HG02678 (cell line): Measurements from ENCODE around the gene KREMEN1.
A peak's percentile ranks its signal among the peaks of the same experiment; 100 is the strongest.

Source experiments
- ATAC-seq: cut with Tn5 transposase; IDR thresholded peaks from one replicate; pipeline ENCODE4 v1.9.1; 2021; ENCODE audit warnings: mild to moderate bottlenecking, moderate library complexity; ENCODE audit not compliant: unreplicated experiment

KREMEN1 gene

DNA sequence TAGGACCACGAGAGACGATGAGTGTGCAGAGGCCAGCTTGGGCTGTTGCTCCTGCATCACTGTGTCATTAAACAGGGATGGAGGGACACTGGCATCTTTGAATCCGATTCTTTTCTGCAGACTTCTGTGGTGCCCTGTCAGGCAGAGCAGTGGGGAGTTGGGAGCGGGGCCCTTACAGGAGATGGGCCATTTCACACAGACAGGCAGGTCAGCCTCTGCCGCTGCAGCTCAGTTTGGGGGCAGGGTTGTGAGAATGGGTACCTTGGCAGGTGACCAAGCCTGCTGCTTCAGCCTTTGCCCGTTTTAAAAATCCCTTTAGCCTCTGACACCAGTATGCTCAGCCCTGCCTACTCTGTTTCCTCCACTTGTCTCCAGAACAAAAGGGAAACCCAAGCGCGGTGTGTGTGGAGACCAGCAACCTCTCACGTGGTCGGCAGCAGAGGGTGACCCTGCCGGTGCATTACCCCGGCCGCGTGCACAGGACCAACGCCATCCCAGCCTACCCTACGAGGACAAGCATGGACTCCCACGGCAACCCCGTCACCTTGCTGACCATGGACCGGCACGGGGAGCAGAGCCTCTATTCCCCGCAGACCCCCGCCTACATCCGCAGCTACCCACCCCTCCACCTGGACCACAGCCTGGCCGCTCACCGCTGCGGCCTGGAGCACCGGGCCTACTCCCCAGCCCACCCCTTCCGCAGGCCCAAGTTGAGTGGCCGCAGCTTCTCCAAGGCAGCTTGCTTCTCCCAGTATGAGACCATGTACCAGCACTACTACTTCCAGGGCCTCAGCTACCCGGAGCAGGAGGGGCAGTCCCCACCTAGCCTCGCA lies 23.8 kb upstream of the KREMEN1 start:
- ATAC-seq, result no peak

DNA sequence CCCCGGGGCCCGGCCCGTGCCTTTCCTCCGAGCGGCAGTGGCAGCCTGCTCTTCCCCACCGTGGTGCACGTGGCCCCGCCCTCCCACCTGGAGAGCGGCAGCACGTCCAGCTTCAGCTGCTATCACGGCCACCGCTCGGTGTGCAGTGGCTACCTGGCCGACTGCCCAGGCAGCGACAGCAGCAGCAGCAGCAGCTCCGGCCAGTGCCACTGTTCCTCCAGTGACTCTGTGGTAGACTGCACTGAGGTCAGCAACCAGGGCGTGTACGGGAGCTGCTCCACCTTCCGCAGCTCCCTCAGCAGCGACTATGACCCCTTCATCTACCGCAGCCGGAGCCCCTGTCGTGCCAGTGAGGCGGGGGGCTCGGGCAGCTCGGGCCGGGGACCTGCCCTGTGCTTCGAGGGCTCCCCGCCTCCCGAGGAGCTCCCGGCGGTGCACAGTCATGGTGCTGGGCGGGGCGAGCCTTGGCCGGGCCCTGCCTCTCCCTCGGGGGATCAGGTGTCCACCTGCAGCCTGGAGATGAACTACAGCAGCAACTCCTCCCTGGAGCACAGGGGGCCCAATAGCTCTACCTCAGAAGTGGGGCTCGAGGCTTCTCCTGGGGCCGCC lies 23.1 kb upstream of the KREMEN1 start:
- ATAC-seq, result no peak

DNA sequence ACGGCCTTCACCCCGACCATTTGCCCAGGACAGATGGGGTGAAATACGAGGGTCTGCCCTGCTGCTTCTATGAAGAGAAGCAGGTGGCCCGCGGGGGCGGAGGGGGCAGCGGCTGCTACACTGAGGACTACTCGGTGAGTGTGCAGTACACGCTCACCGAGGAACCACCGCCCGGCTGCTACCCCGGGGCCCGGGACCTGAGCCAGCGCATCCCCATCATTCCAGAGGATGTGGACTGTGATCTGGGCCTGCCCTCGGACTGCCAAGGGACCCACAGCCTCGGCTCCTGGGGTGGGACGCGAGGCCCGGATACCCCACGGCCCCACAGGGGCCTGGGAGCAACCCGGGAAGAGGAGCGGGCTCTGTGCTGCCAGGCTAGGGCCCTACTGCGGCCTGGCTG lies 22.4 kb upstream of the KREMEN1 start:
- ATAC-seq, result no peak

DNA sequence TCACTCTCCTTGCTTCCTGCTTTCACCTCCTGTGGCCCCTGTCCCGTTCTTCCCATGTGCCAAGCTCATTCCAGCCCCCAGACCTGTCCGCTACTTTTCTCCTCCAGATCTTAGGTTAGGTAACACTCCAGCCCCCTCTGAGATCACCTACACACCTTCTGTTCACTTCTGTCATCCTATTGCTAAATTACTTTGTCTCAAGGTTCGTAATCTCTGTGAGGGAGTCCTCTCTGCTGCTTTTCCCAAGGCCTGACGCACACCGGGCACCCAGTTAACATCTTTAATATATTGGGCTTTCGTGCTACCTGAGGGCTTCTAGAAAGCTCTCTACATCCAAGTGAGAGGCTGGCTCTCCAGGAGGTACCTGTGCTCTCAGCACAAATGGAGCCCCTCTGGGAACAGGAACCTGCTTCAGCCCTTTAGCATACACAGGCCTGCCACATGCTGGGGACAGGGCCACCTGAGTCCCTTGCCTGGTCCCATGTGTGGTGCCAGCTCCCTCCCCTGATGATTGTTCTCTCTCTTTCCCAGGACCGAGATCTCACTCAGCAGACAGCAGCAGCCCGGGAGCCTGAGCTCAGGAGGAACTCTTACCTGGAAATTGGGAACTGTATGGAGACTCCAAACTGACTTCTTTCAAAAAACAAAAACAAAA lies 19.7 kb upstream of the KREMEN1 start:
- ATAC-seq, result no peak

DNA sequence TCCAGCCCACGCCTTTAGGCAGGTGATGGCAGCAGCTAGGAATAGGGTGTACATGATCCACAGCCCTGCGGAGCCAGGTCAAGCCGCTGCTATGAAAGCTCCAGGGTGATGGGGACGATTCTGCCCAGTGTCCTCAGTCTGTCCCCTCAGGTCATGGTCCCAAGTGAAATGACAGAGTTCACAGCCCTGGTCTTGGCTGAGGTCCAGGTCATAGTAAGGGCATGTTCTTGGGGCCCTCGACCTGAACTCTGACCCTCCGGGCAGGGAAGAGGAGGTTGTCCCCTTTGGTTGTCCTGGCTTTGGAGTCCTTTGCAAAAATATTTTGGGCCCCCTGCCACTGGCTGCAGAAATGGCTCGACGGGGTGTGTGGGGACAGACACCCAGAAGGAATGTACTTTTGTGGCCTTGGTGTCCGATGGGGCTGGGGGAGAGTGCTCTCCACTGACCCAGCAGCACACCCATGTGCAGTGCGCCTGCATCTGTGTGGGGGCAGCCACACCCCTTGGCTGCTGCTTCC lies 18.5 kb upstream of the KREMEN1 start:
- no peak for ATAC-seq

DNA sequence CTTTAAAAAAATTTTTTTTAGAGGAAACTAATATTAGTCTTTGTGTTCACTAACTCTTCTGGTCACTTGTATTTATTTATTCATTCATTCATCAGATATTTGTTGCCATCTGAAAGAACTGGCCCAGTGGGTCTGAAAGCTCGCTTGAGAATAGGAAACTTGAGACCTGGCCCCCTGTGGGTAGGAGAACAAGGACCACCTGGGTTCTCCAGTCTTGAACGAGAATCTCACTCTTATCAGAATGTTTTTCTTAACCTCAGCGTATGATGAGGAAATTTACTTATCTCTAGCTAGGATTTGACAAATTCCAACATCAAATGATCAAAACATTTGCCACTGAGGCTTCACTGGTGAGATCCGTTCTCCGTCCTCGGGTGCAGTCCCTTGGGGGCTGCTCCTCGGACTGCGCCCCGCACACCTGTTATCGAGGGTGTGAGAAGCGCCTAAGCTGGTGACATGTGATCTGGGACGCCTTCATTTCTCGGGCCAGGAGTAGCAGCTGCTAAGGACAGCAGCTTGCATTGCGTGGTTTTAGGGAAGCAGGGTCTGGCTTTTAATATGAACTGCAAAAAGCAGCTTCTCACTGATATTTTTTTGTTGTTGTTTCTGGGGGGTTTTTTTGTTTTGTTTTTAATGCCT lies 17.5 kb upstream of the KREMEN1 start:
- no peak for ATAC-seq

DNA sequence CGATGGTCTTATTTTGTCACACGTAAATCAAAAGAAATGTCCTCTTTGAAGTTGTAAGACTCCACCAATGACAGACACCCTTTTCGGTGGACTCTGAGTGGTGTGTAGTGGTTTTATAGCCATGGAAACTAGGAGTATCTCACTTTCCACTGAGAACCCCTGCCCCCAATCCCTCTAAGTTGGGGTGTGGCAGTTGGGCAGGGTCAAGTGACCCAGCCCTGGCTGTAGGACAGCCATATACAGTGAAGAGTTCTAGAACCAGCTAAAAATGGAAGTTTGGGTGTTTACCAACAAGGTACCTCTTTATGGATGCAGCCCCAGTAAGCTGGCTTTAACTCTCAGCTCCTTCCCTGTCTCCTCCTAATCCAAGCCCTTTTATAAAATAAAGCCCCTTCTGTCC lies 16.4 kb upstream of the KREMEN1 start:
- no peak for ATAC-seq

DNA sequence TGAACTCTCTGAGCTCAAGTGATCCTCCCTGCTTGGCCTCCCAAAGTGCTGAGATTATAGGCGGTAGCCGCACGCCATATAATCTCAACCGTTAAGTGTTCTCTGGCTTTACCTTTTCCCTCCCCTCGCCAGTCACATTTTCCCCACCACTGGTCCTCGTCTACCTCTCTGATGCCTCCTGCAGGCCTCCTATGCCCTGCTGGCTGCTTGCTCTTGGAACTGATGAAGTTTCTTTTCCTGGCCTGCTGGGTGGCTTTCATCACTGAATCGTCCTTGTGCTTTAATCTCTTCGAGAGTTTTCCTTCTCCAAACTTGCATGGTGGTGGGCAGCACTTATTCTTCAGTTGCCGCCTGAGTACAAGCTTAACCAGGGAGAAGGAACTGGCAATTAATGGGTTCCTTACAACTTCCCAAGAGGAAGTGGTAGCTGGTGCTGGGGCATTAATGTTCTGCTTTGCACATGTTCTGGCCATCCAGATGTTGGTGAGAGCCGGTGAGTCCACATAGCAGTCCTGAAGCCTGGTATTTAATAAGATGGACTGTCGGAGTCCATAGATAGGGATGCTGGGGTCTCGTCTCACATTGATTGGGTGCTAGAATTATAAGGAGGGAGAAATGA lies 12.5 kb upstream of the KREMEN1 start:
- no peak for ATAC-seq

DNA sequence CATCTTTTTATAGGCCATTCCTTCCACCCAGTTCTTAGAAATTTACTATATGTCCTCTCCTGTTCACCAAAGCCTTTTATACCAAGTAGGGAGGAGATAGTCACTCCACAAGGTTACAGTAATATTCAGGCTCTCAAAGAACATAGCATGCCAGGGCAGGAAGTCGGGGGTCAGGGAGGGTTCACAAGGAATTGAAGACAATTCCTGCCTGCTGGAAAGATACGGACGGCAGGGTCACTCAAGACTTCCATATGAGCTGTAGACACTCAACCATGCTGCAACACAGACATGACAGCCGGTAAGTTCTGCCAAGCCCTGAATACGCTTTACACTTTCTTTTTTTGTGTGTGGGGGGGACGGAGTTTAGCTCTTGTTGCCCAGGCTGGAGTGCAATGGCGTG lies 11.9 kb upstream of the KREMEN1 start:
- ATAC-seq, result no peak

DNA sequence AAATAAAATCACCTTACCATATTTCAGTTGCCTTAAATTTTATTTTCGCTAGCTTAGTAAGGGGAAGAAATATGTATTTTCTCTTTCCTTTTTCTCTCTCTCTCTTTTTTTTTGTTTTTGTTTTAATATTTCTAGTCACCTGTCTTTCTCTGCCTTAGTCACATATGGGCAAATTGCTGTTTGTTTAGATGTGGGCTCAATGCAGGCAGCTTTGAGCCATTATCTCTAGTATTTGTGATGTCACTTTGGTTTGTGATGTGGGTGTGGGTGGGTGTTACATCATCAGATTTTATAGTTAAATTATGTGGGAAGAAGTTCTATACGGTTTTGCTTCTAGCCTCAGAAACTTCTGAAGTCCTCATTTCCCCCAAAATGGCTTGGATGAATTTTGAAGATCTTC lies 11.1 kb upstream of the KREMEN1 start, which contains the start of gene C22orf31:
Gene C22orf31 (minus strand): TSS at position 59 of the 400 bp plus-strand sequence. CDS start 39 bp downstream, at position 20.
- no peak for ATAC-seq

DNA sequence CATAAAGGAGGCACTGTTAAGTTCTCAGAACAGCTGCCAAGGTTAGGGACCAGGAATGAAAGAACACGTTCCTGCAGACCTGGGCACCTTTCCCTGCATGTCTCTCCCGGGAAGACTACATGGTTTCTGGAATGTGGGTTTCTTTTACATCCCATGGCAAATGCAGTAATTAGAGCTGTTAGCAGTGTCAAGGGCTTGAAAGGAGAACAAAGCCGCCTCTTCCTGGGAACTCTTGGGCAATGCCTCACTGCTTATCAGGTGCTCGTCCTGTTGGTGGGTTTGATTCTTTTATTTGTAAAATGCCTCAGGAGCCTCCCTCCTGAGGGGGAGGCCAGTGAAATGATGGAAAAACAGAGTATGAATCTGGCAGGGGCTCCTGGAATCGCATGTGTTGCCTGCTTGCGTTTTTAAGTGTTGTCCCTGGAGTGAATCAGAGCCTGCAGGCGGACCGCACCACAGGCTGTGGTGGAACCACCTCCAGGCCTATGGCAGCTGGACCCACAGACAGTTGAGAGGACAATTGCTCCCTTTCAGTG lies 10.5 kb upstream of the KREMEN1 start:
- ATAC-seq, result no peak

DNA sequence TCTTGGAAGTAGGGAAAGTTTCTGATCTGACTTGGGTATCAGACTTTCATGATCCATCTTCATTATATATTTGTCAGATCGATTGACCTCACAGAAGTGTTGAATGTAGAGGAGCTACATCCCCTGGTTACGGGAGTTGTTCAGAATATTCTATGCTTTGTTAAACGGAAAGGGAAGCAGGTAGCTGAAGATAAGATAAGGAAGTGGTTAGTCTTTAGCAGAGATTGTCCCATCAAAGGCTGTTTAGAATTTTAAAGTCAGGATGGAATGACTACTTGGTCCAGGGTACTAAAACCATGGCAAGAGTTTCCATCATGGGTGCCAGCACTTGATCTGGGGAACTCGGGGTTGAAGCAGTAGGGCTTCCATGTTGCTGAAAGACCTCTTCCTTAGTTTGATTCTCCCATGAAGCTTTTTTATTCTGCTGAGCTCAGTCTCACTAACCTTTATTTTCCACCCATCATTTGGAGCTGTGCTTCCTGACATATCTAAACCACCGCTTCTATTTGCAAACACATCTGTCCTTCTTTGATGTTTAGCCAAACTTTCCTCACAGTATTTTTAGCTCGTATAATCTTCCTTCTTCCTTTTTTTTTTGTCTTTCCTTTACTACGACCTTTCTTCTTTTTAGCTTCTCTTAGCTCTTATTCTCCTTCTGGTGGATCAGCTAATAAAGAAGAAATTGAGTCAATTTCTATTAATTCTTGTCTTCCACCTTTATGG lies 7.2 kb upstream of the KREMEN1 start:
- no peak for ATAC-seq

DNA sequence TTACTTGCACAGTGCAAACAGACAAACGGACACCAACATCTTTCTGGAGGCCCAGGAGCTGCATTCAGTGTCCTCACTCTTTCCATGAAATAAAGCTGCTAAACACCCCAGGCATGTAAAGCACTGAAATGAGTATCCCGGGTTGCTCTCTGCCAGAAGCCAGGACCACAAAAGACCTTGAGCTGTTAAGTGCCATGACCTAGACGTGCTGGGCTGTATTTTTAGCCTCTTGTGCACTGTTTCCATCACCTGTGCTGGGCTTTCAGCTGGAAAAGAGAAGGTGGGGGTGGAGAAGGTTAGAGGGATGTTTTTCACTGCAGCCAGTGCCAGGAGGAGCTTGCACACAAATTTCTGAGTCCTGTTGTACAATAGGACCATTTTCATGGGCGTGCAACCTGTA lies 3.4 kb upstream of the KREMEN1 start:
- no peak for ATAC-seq

DNA sequence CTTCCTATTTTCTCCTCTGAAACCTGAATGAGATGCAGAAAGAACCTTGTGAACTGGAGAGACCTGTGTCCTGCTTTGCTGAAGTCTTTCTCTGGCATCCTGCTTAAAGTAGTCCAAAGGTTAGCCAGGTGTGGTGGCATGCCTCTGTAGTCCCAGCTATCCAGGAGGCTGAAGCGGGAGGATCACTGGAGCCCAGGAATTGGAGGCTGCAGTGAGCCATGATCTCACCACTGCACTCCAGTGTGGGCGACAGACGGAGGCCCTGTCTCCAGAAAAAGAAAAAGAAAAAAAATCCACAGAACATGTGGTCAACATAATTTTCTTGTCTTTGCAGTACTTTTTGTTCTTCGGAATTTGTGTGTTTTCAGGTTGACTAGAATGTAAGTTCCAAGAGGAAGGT lies 2.3 kb upstream of the KREMEN1 start:
- no peak for ATAC-seq

DNA sequence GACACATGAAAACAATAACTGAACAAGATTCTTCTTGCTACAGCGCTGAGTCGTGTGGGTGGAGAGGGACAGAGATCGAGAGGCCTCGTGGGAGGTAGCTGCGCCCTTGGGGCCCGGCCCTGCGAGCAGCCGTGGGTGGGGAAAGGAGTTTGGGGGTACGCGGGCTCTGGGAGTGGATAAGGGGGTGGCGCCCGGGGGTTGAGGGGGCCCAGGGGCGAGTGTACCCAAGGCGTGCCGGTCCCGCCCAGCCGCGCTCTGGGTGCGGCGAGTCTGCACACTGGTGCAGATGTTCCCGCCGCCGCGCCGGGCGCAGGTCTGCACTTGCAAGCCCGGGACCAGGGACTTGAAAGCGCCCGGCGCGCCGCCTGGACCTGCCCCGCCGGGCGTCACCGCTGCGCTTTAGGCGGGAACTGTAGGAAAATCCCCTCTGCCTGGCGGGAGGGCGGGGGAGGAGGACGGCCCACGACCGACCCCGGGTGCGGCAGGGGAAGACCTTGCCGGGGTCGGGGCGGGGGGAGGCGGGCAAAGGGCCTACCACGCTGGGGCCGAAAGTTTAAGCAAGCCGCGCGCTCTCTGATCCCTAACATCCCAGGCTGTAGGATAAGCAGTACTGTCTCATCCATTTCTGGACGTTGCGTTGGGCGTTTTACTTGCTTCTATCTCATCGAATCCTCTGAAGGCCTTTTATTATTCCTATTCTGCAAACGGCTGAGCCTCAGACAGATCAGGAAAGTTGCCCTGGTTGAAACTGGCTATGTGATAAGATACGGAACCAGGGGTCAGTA lies 1.4 kb upstream of the KREMEN1 start:
- ATAC-seq, result no peak

DNA sequence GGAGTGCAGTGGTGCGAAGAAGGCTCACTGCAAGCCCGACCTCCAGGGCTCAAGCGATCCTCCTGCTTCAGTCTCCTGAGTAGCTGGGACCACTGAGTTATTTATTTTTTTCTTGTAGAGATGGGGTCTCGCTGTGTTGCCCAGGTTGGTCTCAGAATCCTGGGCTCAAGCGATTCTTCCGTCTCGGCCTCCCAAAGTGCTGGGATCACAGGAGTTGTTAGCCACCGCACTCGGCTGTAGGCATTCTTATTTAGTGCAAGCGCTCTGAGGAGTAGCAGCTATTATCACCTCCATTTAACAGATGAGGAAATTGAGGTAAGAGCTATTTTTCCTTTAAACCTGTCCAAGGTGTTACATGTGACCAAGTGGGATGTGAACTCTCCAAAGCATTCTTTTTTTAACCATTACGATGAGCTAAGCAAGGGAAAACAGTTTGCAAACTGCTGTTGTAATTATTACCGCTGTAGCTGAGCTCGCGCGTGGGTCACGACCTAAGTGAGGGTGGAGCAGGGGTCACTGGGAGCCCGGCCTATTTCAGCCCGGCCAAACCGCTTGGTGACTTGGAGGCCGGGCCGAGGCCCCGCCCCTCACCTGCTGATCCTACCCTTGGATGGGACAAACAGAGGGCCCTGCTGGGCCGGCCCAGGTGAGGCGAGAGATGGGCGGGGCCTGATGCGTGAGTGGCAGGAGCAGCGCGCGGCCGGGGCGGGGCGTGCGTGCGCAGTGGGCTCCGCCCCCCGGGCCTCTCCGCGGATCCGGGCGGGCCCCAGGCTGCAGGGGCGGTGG lies 449 bp upstream of the KREMEN1 start:
- peak; percentile 86 for ATAC-seq

DNA sequence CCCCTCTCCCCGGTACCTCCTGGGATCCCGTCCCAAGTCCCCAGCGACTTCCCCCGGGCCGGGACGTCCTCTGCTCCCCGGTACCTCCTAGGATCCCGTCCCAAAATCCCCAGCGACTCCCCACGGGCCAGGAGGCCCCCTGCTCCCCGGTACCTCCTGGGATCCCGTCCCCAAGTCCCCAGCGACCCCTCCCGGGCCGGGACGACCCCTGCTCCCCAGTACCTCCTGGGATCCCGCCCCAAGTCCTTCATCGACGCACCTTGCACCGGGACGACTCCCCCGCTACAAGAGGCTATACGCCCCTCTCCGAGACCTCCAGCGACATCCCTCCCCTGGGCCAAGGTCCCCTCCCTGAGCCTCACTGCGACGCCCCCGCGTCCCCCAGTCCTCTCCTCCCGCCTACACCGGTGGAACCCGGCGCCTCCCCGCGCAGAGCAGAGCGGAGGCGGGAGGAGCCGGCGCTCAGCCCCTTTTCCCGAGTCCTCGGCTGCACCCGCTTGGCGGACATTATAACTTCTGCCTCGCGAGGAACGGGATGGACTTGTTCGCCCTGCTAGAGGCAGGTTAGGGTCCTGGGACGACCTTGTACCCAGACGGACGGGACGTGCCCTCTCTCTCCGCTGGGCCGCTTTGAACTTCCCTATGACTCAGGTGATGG lies 912 bp downstream of the KREMEN1 start:
- ATAC-seq, result no peak

DNA sequence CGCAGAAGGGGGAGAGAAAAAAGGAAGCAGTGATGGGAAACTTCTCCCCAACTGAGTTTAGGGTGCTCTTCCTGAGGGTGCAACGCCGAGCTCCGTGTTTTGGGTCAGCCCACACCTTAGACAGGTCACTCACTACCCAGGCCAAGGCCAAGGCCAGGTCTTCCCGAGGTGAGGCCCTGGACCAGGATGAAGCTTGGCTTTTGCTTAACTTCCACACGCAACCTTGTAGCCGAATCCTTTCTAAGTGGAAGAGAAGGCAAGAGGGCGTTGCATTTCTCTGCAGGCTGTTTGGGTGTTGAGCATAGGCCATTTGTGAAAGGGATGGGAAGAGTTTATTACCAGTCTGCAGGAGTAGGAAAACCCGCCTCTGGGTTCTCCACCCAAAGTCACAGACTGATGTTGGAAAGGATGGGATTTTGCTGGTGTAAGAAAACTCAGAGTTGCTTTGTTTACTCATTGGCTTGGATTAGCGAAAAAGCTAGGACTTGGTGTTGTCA lies 1.5 kb downstream of the KREMEN1 start:
- ATAC-seq, result no peak
